Gastrocnemius medialis (tissue), 4 donors: ENCODE data around the gene UNC45B.

Source experiments
- POLR2A ChIP-seq, 2 donors: fragments of 450-650 bp; IDR thresholded peaks; one replicate each; pipeline ENCODE4 v1.6.1; 2017; ENCODE audit warnings: antibody characterized with exemption in 2 of 2, mild to moderate bottlenecking in 2 of 2, moderate library complexity in 2 of 2
- TF ChIP-seq, protein P1 (sequence below), 5 experiments: fragments of 450-650 bp in 3 of 5; fragments of 200-600 bp in 2 of 5; sonication (generic) in 2 of 5; IDR thresholded peaks in 4 of 5; conservative IDR thresholded peaks in 1 of 5; 1 replicate in 4 of 5; 2 replicates in 1 of 5; pipeline ENCODE4 v1.5.1; 2016 to 2019; ENCODE audit warnings: antibody characterized with exemption in 5 of 5, mild to moderate bottlenecking in 3 of 5, moderate library complexity in 3 of 5

- TF ChIP-seq, protein P1, sequence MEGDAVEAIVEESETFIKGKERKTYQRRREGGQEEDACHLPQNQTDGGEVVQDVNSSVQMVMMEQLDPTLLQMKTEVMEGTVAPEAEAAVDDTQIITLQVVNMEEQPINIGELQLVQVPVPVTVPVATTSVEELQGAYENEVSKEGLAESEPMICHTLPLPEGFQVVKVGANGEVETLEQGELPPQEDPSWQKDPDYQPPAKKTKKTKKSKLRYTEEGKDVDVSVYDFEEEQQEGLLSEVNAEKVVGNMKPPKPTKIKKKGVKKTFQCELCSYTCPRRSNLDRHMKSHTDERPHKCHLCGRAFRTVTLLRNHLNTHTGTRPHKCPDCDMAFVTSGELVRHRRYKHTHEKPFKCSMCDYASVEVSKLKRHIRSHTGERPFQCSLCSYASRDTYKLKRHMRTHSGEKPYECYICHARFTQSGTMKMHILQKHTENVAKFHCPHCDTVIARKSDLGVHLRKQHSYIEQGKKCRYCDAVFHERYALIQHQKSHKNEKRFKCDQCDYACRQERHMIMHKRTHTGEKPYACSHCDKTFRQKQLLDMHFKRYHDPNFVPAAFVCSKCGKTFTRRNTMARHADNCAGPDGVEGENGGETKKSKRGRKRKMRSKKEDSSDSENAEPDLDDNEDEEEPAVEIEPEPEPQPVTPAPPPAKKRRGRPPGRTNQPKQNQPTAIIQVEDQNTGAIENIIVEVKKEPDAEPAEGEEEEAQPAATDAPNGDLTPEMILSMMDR (IDR thresholded peaks at IDR 0.05 in 4 of 5, conservative IDR thresholded peaks at IDR 0.05 in 1 of 5) = no peak
- no peak for TF ChIP-seq POLR2A (IDR thresholded peaks at IDR 0.05)
Observed at GRCh38 chr17:35171834-35172233, 24.2 kb downstream of the UNC45B start.
